ENCODE data around the gene ST8SIA5. TPM values are rescaled to one million over a fixed set of nuclear protein-coding genes. Genes with fewer than 3 reads are reported as not detected.

The ST8SIA5 gene
- polyA plus RNA-seq, 1 of the 3 experiments (the other 2 are of a cell fraction), result 0.08 TPM

GRCh38 chr18:46680784-46681695 lies 75.8 kb downstream of the ST8SIA5 start:
- Histone ChIP-seq H3K9me3 (no peaks in the 10 kb centered on the region), H3K4me2 (no peak overlapping the region), H2AFZ (ENCODE audit: low read depth) (no peak overlapping the region), H4K20me1 (ENCODE audit: insufficient read depth) (no peaks in the 10 kb centered on the region), H3K27ac (ENCODE audit: low read depth in 2 of 2, low read length in 1 of 2) (no peak overlapping the region), H3K4me1 (ENCODE audit: control insufficient read depth in 1 of 2, insufficient read depth in 2 of 2, low read depth in 1 of 2, low read length in 1 of 2) (no peaks in the 10 kb centered on the region; a peak in 1 of 4 replicates), H3K4me3 (ENCODE audit: low read depth in 2 of 2, low read length in 1 of 2) (no peak overlapping the region), H3K9me2 (no peaks in the 10 kb centered on the region), H3K36me3 (replicated peaks in 1 of 2; ENCODE audit: control insufficient read depth in 1 of 2, insufficient read depth in 2 of 2, low read length in 1 of 2) (no peaks in the 10 kb centered on the region), H3K9ac (no peak overlapping the region), H3K27me3 (ENCODE audit: insufficient read depth) (no peaks in the 10 kb centered on the region), H3K79me2 (ENCODE audit: insufficient read depth) (no peaks in the 10 kb centered on the region), H3F3A (replicated peaks; ENCODE audit: insufficient read depth) (no peaks in the 10 kb centered on the region)
- DNase-seq, result no peak
- TF ChIP-seq EZH2phosphoT487 (IDR thresholded peaks at IDR 0.05; ENCODE audit: borderline replicate concordance, low read depth), result no peak
- TF ChIP-seq MXI1 (IDR thresholded peaks at IDR 0.05; ENCODE audit: low read depth, low read length), result no peak
- no peak for TF ChIP-seq NFIC (IDR thresholded peaks at IDR 0.05; ENCODE audit: borderline replicate concordance)
- TF ChIP-seq, protein P1, sequence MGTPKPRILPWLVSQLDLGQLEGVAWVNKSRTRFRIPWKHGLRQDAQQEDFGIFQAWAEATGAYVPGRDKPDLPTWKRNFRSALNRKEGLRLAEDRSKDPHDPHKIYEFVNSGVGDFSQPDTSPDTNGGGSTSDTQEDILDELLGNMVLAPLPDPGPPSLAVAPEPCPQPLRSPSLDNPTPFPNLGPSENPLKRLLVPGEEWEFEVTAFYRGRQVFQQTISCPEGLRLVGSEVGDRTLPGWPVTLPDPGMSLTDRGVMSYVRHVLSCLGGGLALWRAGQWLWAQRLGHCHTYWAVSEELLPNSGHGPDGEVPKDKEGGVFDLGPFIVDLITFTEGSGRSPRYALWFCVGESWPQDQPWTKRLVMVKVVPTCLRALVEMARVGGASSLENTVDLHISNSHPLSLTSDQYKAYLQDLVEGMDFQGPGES (IDR thresholded peaks at IDR 0.05; ENCODE audit: low read depth, low read length), result no peak
- TF ChIP-seq TCF12 (IDR thresholded peaks at IDR 0.05), result no peak
- no peak for TF ChIP-seq FOXM1 (IDR thresholded peaks at IDR 0.05; ENCODE audit: low read depth)
- TF ChIP-seq TEAD4 (IDR thresholded peaks at IDR 0.05; ENCODE audit: borderline replicate concordance, insufficient read depth), result no peak
- no peak for TF ChIP-seq MEF2A (IDR thresholded peaks at IDR 0.05; ENCODE audit: borderline replicate concordance, low read depth)
- TF ChIP-seq GABPA (IDR thresholded peaks at IDR 0.05; ENCODE audit: low read depth), result no peak
- CTCF ChIA-PET, result interaction anchor here (0.6 to 1.5 kb wide), 5 partner anchors 9 to 400 kb away, joined by 3 to 4 read pairs (median 3); no protein-coding TSS in a partner anchor
- WGBS (ENCODE audit: low lambda C conversion rate), result 43% methylated on average over 11 of the region's 12 CpGs
- POLR2A ChIA-PET, result no interaction called here

- TF ChIP-seq, protein P2, sequence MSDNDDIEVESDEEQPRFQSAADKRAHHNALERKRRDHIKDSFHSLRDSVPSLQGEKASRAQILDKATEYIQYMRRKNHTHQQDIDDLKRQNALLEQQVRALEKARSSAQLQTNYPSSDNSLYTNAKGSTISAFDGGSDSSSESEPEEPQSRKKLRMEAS (IDR thresholded peaks at IDR 0.05; ENCODE audit: low read depth), result no peak
- no peak for TF ChIP-seq JUND (IDR thresholded peaks at IDR 0.05)
- no peak for TF ChIP-seq MEF2A (IDR thresholded peaks at IDR 0.05; ENCODE audit: borderline replicate concordance, low read depth)
- no peaks in the 10 kb centered on the region for H3F3A ChIP-seq (replicated peaks; ENCODE audit: insufficient read depth)
- no peaks in the 10 kb centered on the region for H3K9me2 ChIP-seq
- no peak overlapping the region for H2AFZ ChIP-seq (ENCODE audit: low read depth)
- no peaks in the 10 kb centered on the region for H3K36me3 ChIP-seq (replicated peaks in 1 of 2; ENCODE audit: control insufficient read depth in 1 of 2, insufficient read depth in 2 of 2, low read length in 1 of 2)
- CTCF ChIA-PET, result interaction anchor here (0.9 to 1.3 kb wide), 4 partner anchors 12 to 399 kb away, joined by 3 to 5 read pairs (median 3); no protein-coding TSS in a partner anchor
- H3K27ac ChIP-seq (ENCODE audit: low read depth in 2 of 2, low read length in 1 of 2), result no peak overlapping the region
- WGBS (ENCODE audit: low lambda C conversion rate), result 77% methylated on average over 33 of the region's 52 CpGs
- H3K9me3 ChIP-seq, result no peaks in the 10 kb centered on the region
- no peaks in the 10 kb centered on the region for H4K20me1 ChIP-seq (ENCODE audit: insufficient read depth)
- H3K27me3 ChIP-seq (ENCODE audit: insufficient read depth), result no peaks in the 10 kb centered on the region
- no peak overlapping the region for H3K9ac ChIP-seq
- H3K4me3 ChIP-seq (ENCODE audit: low read depth in 2 of 2, low read length in 1 of 2), result no peak overlapping the region
- H3K4me1 ChIP-seq (ENCODE audit: control insufficient read depth in 1 of 2, insufficient read depth in 2 of 2, low read depth in 1 of 2, low read length in 1 of 2), result no peaks in the 10 kb centered on the region; a peak in 1 of 4 replicates
- H3K79me2 ChIP-seq (ENCODE audit: insufficient read depth), result no peaks in the 10 kb centered on the region
- DNase-seq, result no peak
- POLR2A ChIA-PET, result no interaction called here
- no peak overlapping the region for H3K4me2 ChIP-seq
These were observed 76.8 kb downstream of the ST8SIA5 start for GRCh38 chr18:46679846-46680598.

Data from SK-N-SH (cell line).